WTC11 (cell line): ENCODE measurements around the gene RASAL2.

ENCODE experiments used
- ARID4B ChIP-seq: sonication (generic); formaldehyde crosslinking; IDR thresholded peaks from 2 replicates; pipeline ENCODE4 v1.8.0; 2023; ENCODE audit warnings: missing genetic modification reagents, mild to moderate bottlenecking, borderline replicate concordance
- ATF3 ChIP-seq: sonication (generic); formaldehyde crosslinking; conservative IDR thresholded peaks from 2 replicates; pipeline ENCODE4 v1.8.1; 2022; ENCODE audit warnings: mild to moderate bottlenecking, missing genetic modification reagents
- CTCF ChIP-seq: fragments of 200-600 bp; IDR thresholded peaks from 2 replicates; pipeline ENCODE4 v1.8.0; 2022; ENCODE audit warnings: antibody characterized with exemption
- FOXP1 ChIP-seq: sonication (generic); formaldehyde crosslinking; IDR thresholded peaks from 2 replicates; pipeline ENCODE4 v1.8.0; 2022; ENCODE audit warnings: missing genetic modification reagents, mild to moderate bottlenecking, moderate library complexity, borderline replicate concordance
- GTF2I ChIP-seq: fragments of 250-450 bp; sonication (Bioruptor Pico); conservative IDR thresholded peaks from 2 replicates; pipeline ENCODE4 v1.4.0; 2021; ENCODE audit warnings: mild to moderate bottlenecking
- USF1 ChIP-seq: sonication (generic); formaldehyde crosslinking; IDR thresholded peaks from 2 replicates; pipeline ENCODE4 v1.8.0; 2022; ENCODE audit warnings: mild to moderate bottlenecking, missing genetic modification reagents
- ZMAT4 ChIP-seq: fragments of 250-450 bp; sonication (Bioruptor Pico); IDR thresholded peaks from 2 replicates; pipeline ENCODE4 v1.9.0; 2021; ENCODE audit warnings: mild to moderate bottlenecking
- ZSCAN18 ChIP-seq: fragments of 250-450 bp; sonication (Bioruptor Pico); IDR thresholded peaks from 2 replicates; pipeline ENCODE4 v2.1.2; 2022; ENCODE audit warnings: mild to moderate bottlenecking, moderate library complexity

- TF ChIP-seq CTCF (no peak), ZMAT4 (CRISPR knock-in tag) (no peak), ARID4B (CRISPR knock-in tag) (no peak), USF1 (no peak), FOXP1 (no peak), GTF2I (CRISPR knock-in tag) (no peak), ZSCAN18 (CRISPR knock-in tag) (no peak), ATF3 (CRISPR knock-in tag) (no peak)
Observed at GRCh38 chr1:178337091-178337706, 243.3 kb downstream of the RASAL2 start.
